ENCODE results near the gene TMTC2. TPM values are rescaled to one million over a fixed set of nuclear protein-coding genes. Genes with fewer than 3 reads are reported as not detected.

Gene TMTC2
- total and polyA plus RNA-seq, 10 of the 15 experiments (the other 5 are each of a cell fraction or from before 2014, with no cell fraction given), result 0.14 to 9.7 (median 1.2) TPM

- Histone ChIP-seq H2AFZ (ENCODE audit: control insufficient read depth, low read depth, low read length) (no peak overlapping the region), H3K4me2 (ENCODE audit: control insufficient read depth, insufficient read depth) (no peak overlapping the region), H3K79me2 (ENCODE audit: control insufficient read depth, insufficient read depth, low read length) (no peaks in the 10 kb centered on the region), H4K20me1 (ENCODE audit: control insufficient read depth, insufficient read depth) (no peaks in the 10 kb centered on the region), H3K4me1 (ENCODE audit: control insufficient read depth, insufficient read depth, low read length) (no peaks in the 10 kb centered on the region), H3K27me3 (replicated peaks in 1 of 2; ENCODE audit: control insufficient read depth in 2 of 2, insufficient read depth in 2 of 2, low read length in 1 of 2) (no peaks in the 10 kb centered on the region), H3K9ac (ENCODE audit: control insufficient read depth, insufficient read depth, low read length) (no peak overlapping the region), H3K27ac (ENCODE audit: control insufficient read depth, insufficient read depth) (no peak overlapping the region), H3K4me3 (no peak overlapping the region), H3K9me3 (replicated peaks; ENCODE audit: control insufficient read depth, insufficient read depth, low read length) (no peaks in the 10 kb centered on the region), H3K36me3 (ENCODE audit: control insufficient read depth in 2 of 2, insufficient read depth in 2 of 2, low read length in 1 of 2) (no peaks in the 10 kb centered on the region)
- no TSS peak for BruUV-seq (replicated peaks)
- SMC1A ChIA-PET (ENCODE audit: uncharacterized antibody, unreplicated experiment), result interaction anchor here (0.8 kb wide), 1 partner anchor 176 kb away, joined by 3 read pairs; no protein-coding TSS in a partner anchor
- intact Hi-C loops (cut with micrococcal nuclease; ENCODE audit: unreplicated experiment) (no loop called here), in situ Hi-C loops (cut with MboI) (no loop called here)
- POLR2A ChIA-PET, result no interaction called here
- FAIRE-seq, result no peak
- RAD21 ChIA-PET (ENCODE audit: unreplicated experiment), result no interaction called here
- no peak for ATAC-seq
- CTCF ChIA-PET, result no interaction called here
- DNase-seq (ENCODE audit: low read depth, low spot score), result no peak
- WGBS (ENCODE audit: insufficient coverage, insufficient replicate concordance, low lambda C conversion rate, missing lambda C conversion rate), result 46% methylated on average over 3 of the region's 3 CpGs
- no peak for TF ChIP-seq IRF3 (IDR thresholded peaks at IDR 0.05)
- no peak for TF ChIP-seq SMARCA5 (IDR thresholded peaks at IDR 0.05)
- TF ChIP-seq ZBTB40 (IDR thresholded peaks at IDR 0.05; ENCODE audit: borderline replicate concordance), result no peak
Observed at GRCh38 chr12:82866946-82867345, 180.2 kb downstream of the TMTC2 start.

Measured in GM12878 (cell line).